Measurements from ENCODE around the gene KAZN.

KAZN gene

GRCh38 chr1:14590411-14591180, 7.9 kb upstream of the KAZN start:
- DNase-seq: no peak

- no peak for DNase-seq
These were observed 6.9 kb upstream of the KAZN start for GRCh38 chr1:14591600-14591999.

- no peak for DNase-seq
These were observed 6.4 kb upstream of the KAZN start for GRCh38 chr1:14592004-14592631.

GRCh38 chr1:14593302-14593701, 5.2 kb upstream of the KAZN start:
- no peak for DNase-seq

- no peak for DNase-seq
These were observed 4.4 kb upstream of the KAZN start for GRCh38 chr1:14594045-14594444.

GRCh38 chr1:14596591-14596990, 1.9 kb upstream of the KAZN start:
- DNase-seq: no peak

- no peak for DNase-seq
These were observed 1.0 kb upstream of the KAZN start for GRCh38 chr1:14597343-14598006.

- no peak for DNase-seq
These were observed 433 bp upstream of the KAZN start for GRCh38 chr1:14598007-14598497.

GRCh38 chr1:14599183-14599791, 802 bp downstream of the KAZN start:
- no peak for DNase-seq

GRCh38 chr1:14599800-14600199, 1.3 kb downstream of the KAZN start:
- DNase-seq: no peak

- DNase-seq: no peak
These were observed 2.1 kb downstream of the KAZN start for GRCh38 chr1:14600405-14601112.

- no peak for DNase-seq
These were observed 3.7 kb downstream of the KAZN start for GRCh38 chr1:14602136-14602535.

GRCh38 chr1:14603645-14604044, 5.2 kb downstream of the KAZN start:
- DNase-seq: no peak

- no peak for DNase-seq
These were observed 5.9 kb downstream of the KAZN start for GRCh38 chr1:14604414-14604813.

GRCh38 chr1:14605945-14606344, 7.5 kb downstream of the KAZN start:
- DNase-seq: no peak

GRCh38 chr1:14606632-14607031, 8.1 kb downstream of the KAZN start:
- DNase-seq: no peak

GRCh38 chr1:14607295-14607694, 8.8 kb downstream of the KAZN start:
- no peak for DNase-seq

GRCh38 chr1:14608308-14608707, 9.8 kb downstream of the KAZN start:
- DNase-seq: no peak

GRCh38 chr1:14610761-14611160, 12.3 kb downstream of the KAZN start:
- no peak for DNase-seq

GRCh38 chr1:14611792-14612191, 13.3 kb downstream of the KAZN start:
- no peak for DNase-seq

GRCh38 chr1:14612256-14612655, 13.8 kb downstream of the KAZN start:
- DNase-seq: no peak

- DNase-seq: no peak
These were observed 15.4 kb downstream of the KAZN start for GRCh38 chr1:14613926-14614325.

- DNase-seq: no peak
These were observed 15.9 kb downstream of the KAZN start for GRCh38 chr1:14614341-14614740.
